AG04450 (cell line): ENCODE results near the gene IFNG. TPM values are rescaled to one million over a fixed set of nuclear protein-coding genes. Genes with fewer than 3 reads are reported as not detected.

Experiments
- CTCF ChIA-PET: fragments of 300-600, 350-600 bp; formaldehyde crosslinking; extraction: SDS; loops from one replicate; lab custom pipeline; 2022; ENCODE audit warnings: antibody characterized with exemption, inconsistent platforms; lab: Charles Lee
- POLR2A ChIA-PET: fragments of 350-600 bp; formaldehyde crosslinking; extraction: SDS; loops from one replicate; lab custom pipeline; 2021; ENCODE audit warnings: antibody characterized with exemption, inconsistent platforms; lab: Yijun Ruan, JAX
- DNase-seq: peaks from one replicate; pipeline ENCODE4 v3.0.0-alpha.2; 2011; ENCODE audit warnings: low read depth, low spot score
- H3K27ac ChIP-seq: one replicate; pipeline ENCODE4 v1.5.1; 2012; ENCODE audit warnings: low read depth, low read length, control low read depth
- H3K27me3 ChIP-seq: one replicate; pipeline ENCODE4 v1.6.0; 2012; ENCODE audit warnings: low read length; ENCODE audit not compliant: control insufficient read depth, insufficient read depth
- H3K4me3 ChIP-seq: 2 replicates; pipeline ENCODE4 v1.5.1; 2011; ENCODE audit warnings: mild to moderate bottlenecking, low read depth, low read length, control low read depth
- H3K9me3 ChIP-seq: 2 replicates; pipeline ENCODE4 v1.5.1; 2012; ENCODE audit warnings: low read length; ENCODE audit not compliant: control insufficient read depth, insufficient read depth
- CTCF ChIP-seq: IDR thresholded peaks from 2 replicates; pipeline ENCODE4 v1.5.1; 2011; ENCODE audit warnings: low read depth, low read length, control low read depth, inconsistent platforms
- polyA plus RNA-seq: library from polyadenylated mRNA; depleted of rRNA; stranded (reverse); fragments of >200 nt; gene quantifications from 2 replicates; pipeline ENCODE4 v1.2.3, GENCODE V29; 2011

Gene IFNG
- polyA plus RNA-seq, 1 experiment, result not detected

- Histone ChIP-seq H3K4me3 (no peak overlapping the region), H3K27me3 (no peaks in the 10 kb centered on the region), H3K9me3 (no peaks in the 10 kb centered on the region), H3K27ac (no peak overlapping the region)
- no peak for DNase-seq
- CTCF ChIA-PET, result interaction anchor here (1.0 to 2.7 kb wide), 5 partner anchors 12 to 117 kb away, joined by 3 to 16 read pairs (median 5); no protein-coding TSS in a partner anchor
- TF ChIP-seq CTCF, result no peak
- POLR2A ChIA-PET, result no interaction called here
Measured at GRCh38 chr12:68157380-68157779, 2.2 kb downstream of the IFNG start.

- Histone ChIP-seq H3K4me3 (no peak overlapping the region), H3K27me3 (no peaks in the 10 kb centered on the region), H3K9me3 (no peaks in the 10 kb centered on the region), H3K27ac (no peak overlapping the region)
- ChIA-PET POLR2A (no interaction called here), CTCF (interaction anchor here (1.0 to 2.7 kb wide), 3 partner anchors 11 to 116 kb away, joined by 3 to 16 read pairs (median 7); no protein-coding TSS in a partner anchor)
- DNase-seq, result no peak
- TF ChIP-seq CTCF, result no peak
Measured at GRCh38 chr12:68156636-68157035, 2.9 kb downstream of the IFNG start.

GRCh38 chr12:68154779-68155178 is 4.8 kb downstream of the IFNG start:
- H3K27ac ChIP-seq, result no peak overlapping the region
- H3K9me3 ChIP-seq, result no peaks in the 10 kb centered on the region
- H3K27me3 ChIP-seq, result no peaks in the 10 kb centered on the region
- no peak for TF ChIP-seq CTCF
- no peak for DNase-seq
- H3K4me3 ChIP-seq, result no peak overlapping the region
- CTCF ChIA-PET, result no interaction called here
- POLR2A ChIA-PET, result no interaction called here

- ChIA-PET CTCF (no interaction called here), POLR2A (no interaction called here)
- H3K4me3 ChIP-seq, result no peak overlapping the region
- H3K27ac ChIP-seq, result no peak overlapping the region
- H3K27me3 ChIP-seq, result no peaks in the 10 kb centered on the region
- TF ChIP-seq CTCF, result no peak
- DNase-seq, result no peak
- no peaks in the 10 kb centered on the region for H3K9me3 ChIP-seq
Measured at GRCh38 chr12:68148261-68148951, 11.1 kb downstream of the IFNG start.

GRCh38 chr12:68140556-68140955 is 19.0 kb downstream of the IFNG start:
- H3K4me3 ChIP-seq, result no peak overlapping the region

More at GRCh38 chr12:68140556-68140955, 19.0 kb downstream of the IFNG start:
- ChIA-PET CTCF (no interaction called here), POLR2A (no interaction called here)
- no peak overlapping the region for H3K27ac ChIP-seq
- no peaks in the 10 kb centered on the region for H3K9me3 ChIP-seq
- DNase-seq, result no peak
- H3K27me3 ChIP-seq, result no peaks in the 10 kb centered on the region
- no peak for TF ChIP-seq CTCF
